GM12874 (cell line): Measurements from ENCODE around the gene ZNF576.

Experiments
- CTCF ChIP-seq: IDR thresholded peaks from 2 replicates; pipeline ENCODE4 v1.5.1; 2011; ENCODE audit warnings: low read depth, mild to moderate bottlenecking, control low read depth, low read length, moderate library complexity; ENCODE audit not compliant: insufficient read depth

Gene ZNF576

GRCh38 chr19:43555185-43555770, 41.1 kb upstream of the ZNF576 start:
- TF ChIP-seq CTCF = peak; percentile 91

DNA sequence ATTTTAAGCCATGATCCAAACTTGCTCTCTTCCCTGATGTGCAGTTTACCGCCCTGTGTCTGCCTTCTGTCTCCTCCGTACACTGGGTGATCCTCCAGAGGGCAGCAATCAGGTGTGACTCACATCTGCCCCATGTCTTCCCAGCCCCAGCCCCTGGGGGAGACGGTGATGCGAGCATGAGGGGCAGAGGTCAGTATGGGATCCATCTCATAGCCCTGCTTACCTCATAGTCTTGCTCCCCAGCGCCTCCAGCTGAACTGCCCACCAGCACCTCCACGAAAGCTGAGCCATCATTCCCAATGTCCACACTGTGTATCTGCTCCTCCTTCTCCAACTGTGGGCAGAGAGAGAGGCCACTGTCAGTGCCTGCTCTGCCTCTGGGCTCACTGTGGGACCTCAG, 35.7 kb upstream of the ZNF576 start:
- TF ChIP-seq CTCF = no peak

GRCh38 chr19:43561139-43561970, 35.0 kb upstream of the ZNF576 start:
- no peak for TF ChIP-seq CTCF

DNA sequence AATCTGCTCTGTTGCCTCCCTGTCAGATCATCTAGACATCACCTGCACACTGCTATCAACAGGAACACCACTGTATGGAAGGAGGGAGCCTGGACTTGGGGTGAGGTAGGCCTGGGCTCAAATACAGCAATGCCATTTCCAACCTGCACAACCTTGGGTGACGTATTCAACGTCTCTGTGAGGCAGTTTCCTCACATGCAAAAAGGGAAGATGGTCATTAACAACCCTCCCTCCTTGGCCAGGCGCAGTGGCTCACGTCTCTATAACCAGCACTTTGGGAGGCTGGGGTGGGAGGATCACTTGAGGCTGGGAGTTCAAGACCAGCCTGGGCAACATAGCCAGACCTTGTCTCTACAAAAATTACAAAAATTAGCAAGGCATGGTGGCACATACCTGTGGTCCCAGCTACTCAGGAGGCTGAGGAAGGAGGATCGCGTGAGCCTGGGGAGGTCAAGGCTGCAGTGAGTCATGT, 34.1 kb upstream of the ZNF576 start:
- TF ChIP-seq CTCF = no peak

GRCh38 chr19:43562698-43563241, 33.6 kb upstream of the ZNF576 start:
- no peak for TF ChIP-seq CTCF

- TF ChIP-seq CTCF = no peak
These were observed 32.5 kb upstream of the ZNF576 start for GRCh38 chr19:43563816-43564457.

DNA sequence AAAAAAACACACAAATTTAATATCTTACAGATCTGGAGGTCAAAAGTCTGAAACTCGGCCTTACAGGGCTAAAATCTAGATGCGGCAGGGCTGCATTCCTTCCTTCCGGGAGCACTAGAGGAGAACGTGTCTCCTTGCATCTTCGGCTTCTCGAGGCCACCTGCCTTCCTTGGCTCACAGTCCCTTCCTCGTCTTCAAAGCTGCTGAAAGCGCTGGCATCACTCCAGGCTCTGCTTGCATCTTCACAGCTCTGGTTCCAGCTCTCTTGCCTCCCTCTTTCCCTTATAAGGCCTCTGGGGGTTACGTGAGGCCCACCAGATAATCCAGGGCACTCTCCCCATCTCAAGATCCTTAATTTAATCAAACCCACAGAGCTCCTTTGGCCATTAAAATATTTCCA, 31.6 kb upstream of the ZNF576 start:
- TF ChIP-seq CTCF = no peak
